Activated T-helper 17 cell treated with anti-CD3 and anti-CD28 coated beads, Interleukin-2, amount 50 U/mL, for 72 hours (primary cell): ENCODE data around the gene AUH. TPM values are rescaled to one million over a fixed set of nuclear protein-coding genes. Genes with fewer than 3 reads are reported as not detected.
A peak's percentile ranks its signal among the peaks of the same experiment; 100 is the strongest.

Experiments
- ATAC-seq: fragments of 150-1000 bp; cut with Tn5 transposase; replicated peaks from 2 replicates; pipeline ENCODE4 v1.10.0; 2021; ENCODE audit warnings: mild to moderate bottlenecking, moderate library complexity
- H3K27ac Mint-ChIP-seq: one replicate; pipeline ENCODE4 v1.8.0; 2022; ENCODE audit warnings: mixed read lengths
- H3K27me3 Mint-ChIP-seq: one replicate; pipeline ENCODE4 v1.8.0; 2022; ENCODE audit warnings: mixed read lengths
- H3K36me3 Mint-ChIP-seq: one replicate; pipeline ENCODE4 v1.8.0; 2022; ENCODE audit warnings: low read depth, mild to moderate bottlenecking, mixed read lengths
- H3K4me1 Mint-ChIP-seq: one replicate; pipeline ENCODE4 v1.8.0; 2022; ENCODE audit warnings: mixed read lengths
- H3K4me3 Mint-ChIP-seq: one replicate; pipeline ENCODE4 v1.8.0; 2022; ENCODE audit warnings: mild to moderate bottlenecking, mixed read lengths
- H3K9me3 Mint-ChIP-seq: one replicate; pipeline ENCODE4 v1.8.0; 2022; ENCODE audit warnings: mixed read lengths
- total RNA-seq, 2 donors: library from RNA; stranded (reverse); gene quantifications; one replicate each; pipeline ENCODE4 v1.2.3, GENCODE V29; 2022

AUH gene
- total RNA-seq, 2 donors from 2014 or later = 38.2 to 45.7 TPM

DNA sequence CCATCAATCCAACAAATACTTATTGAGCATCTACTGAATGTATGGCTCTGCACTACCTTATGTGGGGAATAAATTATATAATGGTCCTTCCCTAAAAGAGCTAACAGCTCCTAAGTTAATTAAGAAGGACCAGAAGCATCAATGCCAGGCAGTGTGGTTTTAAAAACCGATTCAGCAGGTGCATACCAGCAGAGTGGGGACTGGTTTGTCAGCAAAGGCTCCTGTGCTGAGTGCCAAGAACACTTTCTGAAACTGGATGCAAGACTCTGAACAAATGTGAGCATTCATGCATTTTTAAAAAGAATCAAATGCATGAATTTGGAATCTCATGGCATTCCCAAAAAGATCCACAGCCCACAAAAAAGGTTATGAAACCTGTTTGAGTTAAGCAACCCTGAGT lies 142.2 kb downstream of the AUH start:
- Mint-ChIP-seq H3K36me3 (peaks cover 64% of the 10 kb centered on the region), H3K4me3 (no peak overlapping the region), H3K27ac (no peak overlapping the region), H3K4me1 (peaks cover 8% of the 10 kb centered on the region), H3K27me3 (no peaks in the 10 kb centered on the region), H3K9me3 (no peaks in the 10 kb centered on the region)
- no peak for ATAC-seq

DNA sequence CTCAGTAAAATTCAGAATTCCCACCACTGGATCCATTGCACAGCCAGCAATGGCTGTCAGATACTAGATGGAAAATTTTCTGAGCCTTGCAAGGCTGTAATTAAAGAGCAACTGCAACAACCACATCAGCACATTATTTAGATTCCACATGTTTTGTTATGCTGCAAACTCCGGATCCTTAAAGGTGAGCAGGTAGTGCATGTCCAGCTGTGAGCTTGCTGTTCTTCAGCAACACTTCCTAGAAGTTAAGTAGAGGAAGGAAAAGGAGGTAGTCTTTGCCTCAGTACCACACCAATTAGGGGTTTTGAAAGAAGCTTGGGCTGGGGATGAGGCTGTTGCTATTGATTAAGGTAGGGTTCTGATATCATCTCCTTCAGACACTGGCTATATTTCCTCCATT lies 144.3 kb downstream of the AUH start:
- no peak for ATAC-seq
- H3K27me3 Mint-ChIP-seq = no peaks in the 10 kb centered on the region
- peak overlapping the region; percentile 46 for H3K27ac Mint-ChIP-seq
- peaks cover 4% of the 10 kb centered on the region for H3K4me1 Mint-ChIP-seq
- H3K4me3 Mint-ChIP-seq = no peak overlapping the region
- no peaks in the 10 kb centered on the region for H3K9me3 Mint-ChIP-seq
- peaks cover 72% of the 10 kb centered on the region for H3K36me3 Mint-ChIP-seq

DNA sequence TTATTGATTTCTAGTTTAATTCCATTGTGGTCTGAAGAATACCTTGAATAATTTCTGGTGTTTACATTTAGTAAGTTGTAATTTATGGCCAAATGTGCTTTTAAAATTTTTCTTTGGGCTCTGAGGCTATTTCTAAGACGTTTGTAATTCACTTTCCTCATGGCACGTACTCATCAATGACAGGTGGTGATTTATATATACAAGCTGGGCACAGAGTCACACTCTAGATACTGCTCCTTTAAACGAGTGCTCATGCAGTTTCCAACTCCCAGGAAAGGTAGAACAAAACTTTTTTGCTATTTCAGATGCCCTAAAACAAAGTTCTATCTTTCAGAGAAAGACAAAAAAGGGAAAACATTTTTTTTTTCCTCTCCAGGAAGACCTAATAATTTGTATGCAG lies 146.9 kb downstream of the AUH start:
- Mint-ChIP-seq H3K36me3 (peaks cover 50% of the 10 kb centered on the region), H3K27ac (no peak overlapping the region), H3K4me1 (peaks cover 11% of the 10 kb centered on the region), H3K4me3 (no peak overlapping the region), H3K27me3 (no peaks in the 10 kb centered on the region), H3K9me3 (no peaks in the 10 kb centered on the region)
- ATAC-seq = no peak

DNA sequence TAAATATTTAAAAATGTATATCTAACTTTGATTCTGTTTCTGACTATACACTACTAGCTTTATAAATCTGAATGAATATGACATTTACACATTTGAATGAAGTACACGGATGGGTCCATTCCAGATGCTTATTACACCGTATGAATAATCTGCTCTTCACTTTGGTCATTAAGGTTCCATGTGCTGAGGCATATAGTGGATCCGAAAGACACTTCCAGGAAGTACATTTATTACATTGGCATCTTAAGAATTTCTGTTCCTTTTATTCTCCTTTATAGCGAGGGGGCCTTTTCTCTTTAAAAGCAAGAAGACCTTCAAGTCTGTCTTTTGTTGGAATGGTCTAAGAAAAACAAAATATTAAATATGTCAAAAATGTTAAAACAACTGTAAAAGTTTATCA lies 147.6 kb downstream of the AUH start:
- Mint-ChIP-seq H3K9me3 (no peaks in the 10 kb centered on the region), H3K27ac (no peak overlapping the region), H3K4me1 (peaks cover 14% of the 10 kb centered on the region), H3K4me3 (no peak overlapping the region), H3K27me3 (no peaks in the 10 kb centered on the region), H3K36me3 (peaks cover 42% of the 10 kb centered on the region)
- ATAC-seq = no peak

DNA sequence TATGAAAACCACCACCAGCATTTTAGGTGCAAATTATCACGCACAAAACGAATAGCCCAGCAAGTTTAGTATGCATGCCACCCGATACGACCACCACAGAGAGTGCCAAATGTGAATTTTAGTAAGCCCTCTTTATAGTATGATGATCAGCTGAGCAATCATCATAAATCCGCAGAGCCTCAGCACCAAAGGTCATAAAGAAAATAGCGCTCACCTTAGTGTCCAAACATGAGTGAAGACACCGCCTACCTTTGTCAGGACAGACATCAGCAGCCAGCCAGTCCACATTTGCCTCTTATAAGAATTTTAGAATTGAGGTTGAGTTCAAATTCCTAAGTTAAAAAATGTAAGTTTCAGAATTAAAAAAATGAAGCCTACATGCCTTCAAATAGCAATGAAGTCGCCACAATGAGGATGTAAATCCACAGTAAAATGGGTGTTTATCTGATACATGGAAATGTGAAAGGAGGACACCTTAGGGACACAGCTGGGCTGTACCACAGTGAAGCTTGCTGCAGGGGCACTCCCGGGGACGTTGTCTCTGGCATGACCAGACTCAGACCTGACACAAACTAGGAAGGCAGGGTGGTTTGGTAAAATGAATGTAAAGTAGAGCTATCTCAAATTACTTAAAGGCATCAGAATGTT lies 149.0 kb downstream of the AUH start:
- peak overlapping the region; percentile 42 for H3K27ac Mint-ChIP-seq
- ATAC-seq = no peak
- H3K4me1 Mint-ChIP-seq = peaks cover 28% of the 10 kb centered on the region
- H3K36me3 Mint-ChIP-seq = peaks cover 29% of the 10 kb centered on the region
- H3K4me3 Mint-ChIP-seq = peak overlapping the region; percentile 61
- no peaks in the 10 kb centered on the region for H3K27me3 Mint-ChIP-seq
- H3K9me3 Mint-ChIP-seq = no peaks in the 10 kb centered on the region

DNA sequence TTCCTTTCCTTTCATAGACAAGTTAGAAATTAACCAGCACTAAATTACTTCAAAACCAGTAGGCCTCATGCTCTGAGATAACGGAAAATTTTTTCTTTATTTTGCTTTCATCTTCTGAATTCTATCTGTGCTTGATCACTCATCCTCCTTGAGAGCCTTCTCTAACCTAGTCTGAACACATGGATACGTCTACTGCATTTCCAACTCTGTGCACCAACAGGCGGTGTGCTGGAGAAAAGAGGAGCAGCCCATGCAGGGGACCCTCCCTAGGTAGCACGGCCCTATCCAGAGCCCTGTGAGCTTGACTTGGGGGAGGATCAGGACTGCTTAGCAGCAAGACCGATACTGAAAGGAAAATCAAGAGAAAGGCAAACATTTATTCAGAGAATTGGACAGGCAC lies 149.8 kb downstream of the AUH start:
- Mint-ChIP-seq H3K4me3 (peak overlapping the region; percentile 61), H3K4me1 (peaks cover 35% of the 10 kb centered on the region), H3K36me3 (peaks cover 21% of the 10 kb centered on the region), H3K27ac (peak overlapping the region; percentile 42), H3K9me3 (no peaks in the 10 kb centered on the region), H3K27me3 (no peaks in the 10 kb centered on the region)
- ATAC-seq = peak; percentile 24

DNA sequence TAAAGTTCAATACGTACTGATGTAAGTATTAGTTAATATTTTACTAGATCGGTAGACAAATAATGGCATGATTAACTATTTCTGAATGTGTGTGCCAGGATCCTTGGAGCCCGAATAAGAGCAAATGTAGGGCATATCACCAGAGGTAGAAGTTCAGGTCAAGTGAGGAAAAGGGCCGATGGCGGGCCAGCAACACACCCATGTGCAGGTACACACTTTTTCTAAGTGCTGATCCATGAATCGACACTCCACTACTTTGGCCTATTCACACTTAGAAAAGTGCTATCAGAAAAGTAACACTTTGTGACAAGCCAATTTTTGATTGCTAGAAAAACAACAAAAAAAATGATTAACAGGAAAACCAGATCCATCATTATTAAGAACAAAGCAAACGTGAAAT lies 150.3 kb downstream of the AUH start:
- no peak for ATAC-seq
- no peaks in the 10 kb centered on the region for H3K9me3 Mint-ChIP-seq
- H3K4me1 Mint-ChIP-seq = peaks cover 35% of the 10 kb centered on the region
- H3K27ac Mint-ChIP-seq = peak overlapping the region; percentile 42
- H3K36me3 Mint-ChIP-seq = peaks cover 16% of the 10 kb centered on the region
- H3K27me3 Mint-ChIP-seq = no peaks in the 10 kb centered on the region
- peak overlapping the region; percentile 61 for H3K4me3 Mint-ChIP-seq

DNA sequence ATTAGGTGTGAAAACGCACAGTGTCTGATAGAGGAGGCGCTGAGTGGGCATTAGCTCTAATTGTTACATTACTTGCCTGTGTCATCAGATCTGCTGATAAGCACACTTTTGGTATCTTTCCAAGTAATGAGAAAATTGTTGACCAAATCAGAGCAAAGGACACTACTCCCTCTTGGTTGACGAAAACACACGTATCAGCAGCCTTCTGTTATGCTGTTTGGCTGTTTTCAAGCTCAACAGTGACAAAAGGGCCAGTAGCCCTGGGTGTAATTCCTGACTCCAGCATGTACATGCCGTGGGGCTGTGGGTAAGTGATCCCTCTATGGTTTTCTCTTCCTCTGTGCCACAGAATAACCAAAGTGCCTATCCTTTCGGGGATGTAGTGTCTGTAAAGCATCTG lies 151.4 kb downstream of the AUH start:
- Mint-ChIP-seq H3K9me3 (no peaks in the 10 kb centered on the region), H3K27me3 (no peaks in the 10 kb centered on the region), H3K4me3 (no peak overlapping the region), H3K36me3 (peaks cover 10% of the 10 kb centered on the region), H3K27ac (no peak overlapping the region), H3K4me1 (peaks cover 35% of the 10 kb centered on the region)
- ATAC-seq = no peak

DNA sequence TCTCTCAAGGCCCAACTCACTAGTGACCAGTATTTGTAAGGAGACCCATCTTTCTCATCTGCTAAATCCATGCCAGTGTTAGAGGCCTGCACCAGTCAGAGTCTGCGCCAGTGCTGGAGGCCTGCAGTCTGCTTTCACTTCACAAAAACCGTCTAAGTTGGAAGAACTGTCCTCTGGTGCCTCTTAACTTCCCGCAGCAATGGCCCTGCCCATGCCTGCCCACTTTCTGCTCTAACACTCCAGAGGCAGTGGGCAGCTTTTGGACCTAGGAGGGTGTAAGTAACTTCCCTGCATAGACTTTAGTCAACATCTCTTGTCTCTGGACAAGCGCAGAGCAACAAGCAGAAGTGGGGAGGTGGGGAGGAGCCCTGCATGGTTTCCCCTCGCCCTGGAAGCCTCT lies 152.9 kb downstream of the AUH start:
- peak overlapping the region; percentile 70 for H3K4me3 Mint-ChIP-seq
- peaks cover 38% of the 10 kb centered on the region for H3K4me1 Mint-ChIP-seq
- no peak for ATAC-seq
- peaks cover 5% of the 10 kb centered on the region for H3K9me3 Mint-ChIP-seq
- no peaks in the 10 kb centered on the region for H3K27me3 Mint-ChIP-seq
- H3K36me3 Mint-ChIP-seq = peaks cover under 1% of the 10 kb centered on the region
- peak overlapping the region; percentile 93 for H3K27ac Mint-ChIP-seq

DNA sequence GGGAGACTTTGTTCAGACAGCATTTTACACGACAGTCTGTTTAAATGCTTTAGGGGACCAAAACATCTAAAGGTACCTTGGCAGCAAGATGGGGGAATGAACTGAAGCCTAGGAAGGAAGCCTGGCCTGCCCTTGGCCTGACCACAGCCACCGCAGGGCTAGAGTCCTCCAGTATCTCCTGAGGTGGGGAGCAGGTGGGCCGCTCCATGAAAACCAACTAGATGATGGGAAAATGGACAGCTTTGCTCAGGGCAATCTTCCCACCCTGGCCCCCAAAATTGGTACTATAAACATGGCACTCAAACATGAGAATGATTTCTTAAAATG lies 153.3 kb downstream of the AUH start:
- Mint-ChIP-seq H3K9me3 (peaks cover 6% of the 10 kb centered on the region), H3K27me3 (no peaks in the 10 kb centered on the region), H3K27ac (peak overlapping the region; percentile 93), H3K4me1 (peaks cover 39% of the 10 kb centered on the region), H3K36me3 (no peaks in the 10 kb centered on the region), H3K4me3 (peak overlapping the region; percentile 70)
- ATAC-seq = no peak

DNA sequence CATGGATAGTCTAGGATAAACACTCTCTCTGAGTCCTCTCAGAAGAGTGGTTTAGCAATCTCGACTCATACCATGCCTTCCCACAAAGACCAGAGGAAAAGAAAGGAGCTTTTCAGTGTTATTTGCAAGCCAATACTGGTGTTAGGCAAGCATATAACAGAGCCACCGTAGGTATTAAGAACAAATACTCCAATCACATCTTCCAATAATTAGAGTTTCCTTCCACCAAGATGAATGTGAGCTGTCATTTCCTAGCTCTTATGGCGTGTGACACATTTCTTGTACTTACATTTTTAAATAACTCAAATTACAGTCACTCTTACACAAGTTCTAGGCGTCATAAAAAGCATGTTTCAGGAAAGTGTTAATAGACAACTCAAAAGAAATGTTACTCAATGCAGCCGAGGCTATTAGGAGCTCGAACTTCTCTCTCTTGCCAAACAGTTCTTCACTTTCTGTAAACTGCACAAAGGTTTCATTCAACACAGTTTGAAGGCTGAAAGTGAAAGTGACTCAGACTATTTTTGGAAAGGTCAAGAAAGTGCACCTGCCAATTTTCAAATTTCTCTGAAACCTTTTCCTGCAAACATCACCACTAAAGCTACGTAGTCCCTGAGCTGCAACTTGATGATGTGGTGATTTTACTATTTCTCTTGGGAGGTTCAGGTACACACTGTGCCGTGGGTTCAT lies 153.8 kb downstream of the AUH start:
- H3K27me3 Mint-ChIP-seq = no peaks in the 10 kb centered on the region
- H3K4me3 Mint-ChIP-seq = peak overlapping the region; percentile 70
- H3K27ac Mint-ChIP-seq = peak overlapping the region; percentile 93
- no peaks in the 10 kb centered on the region for H3K36me3 Mint-ChIP-seq
- H3K9me3 Mint-ChIP-seq = peaks cover 9% of the 10 kb centered on the region
- peaks cover 39% of the 10 kb centered on the region for H3K4me1 Mint-ChIP-seq
- peak; percentile 81 for ATAC-seq

DNA sequence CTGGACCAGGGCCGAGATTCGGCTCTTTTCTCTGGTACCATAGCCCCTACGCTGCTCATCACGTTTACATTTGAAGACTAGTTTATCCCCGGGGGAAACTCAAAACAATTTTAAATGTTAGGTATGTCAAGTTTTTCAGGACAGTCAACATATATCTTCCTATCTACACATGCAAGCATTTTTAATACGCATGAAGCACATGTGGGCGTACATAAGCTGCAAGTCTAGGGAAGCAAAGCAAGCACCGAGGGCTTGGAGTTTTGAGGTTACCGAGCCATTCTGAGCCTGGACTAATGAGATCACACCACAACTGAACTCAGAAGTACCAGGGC lies 154.4 kb downstream of the AUH start:
- Mint-ChIP-seq H3K27ac (peak overlapping the region; percentile 93), H3K4me3 (peak overlapping the region; percentile 70), H3K27me3 (no peaks in the 10 kb centered on the region), H3K9me3 (peaks cover 10% of the 10 kb centered on the region), H3K4me1 (peaks cover 35% of the 10 kb centered on the region), H3K36me3 (no peaks in the 10 kb centered on the region)
- no peak for ATAC-seq

DNA sequence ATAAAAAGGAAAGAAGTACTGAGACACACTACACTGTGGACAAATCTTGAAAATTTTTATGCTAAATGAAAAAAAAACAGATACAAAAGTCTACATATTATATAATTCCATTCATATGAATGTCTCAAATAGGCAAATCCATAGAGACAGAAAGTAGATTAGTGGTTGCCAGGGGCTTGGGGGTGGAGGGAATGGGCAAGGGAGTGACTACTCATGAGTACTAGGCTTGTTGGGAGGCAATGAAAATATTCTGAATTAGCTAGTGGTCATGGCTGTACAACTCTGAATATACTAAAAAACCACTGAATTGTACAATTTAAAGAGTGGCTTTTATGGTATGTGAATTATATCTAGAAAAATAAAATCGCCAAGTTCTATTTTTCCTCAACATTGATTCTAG lies 154.9 kb downstream of the AUH start:
- ATAC-seq = no peak

DNA sequence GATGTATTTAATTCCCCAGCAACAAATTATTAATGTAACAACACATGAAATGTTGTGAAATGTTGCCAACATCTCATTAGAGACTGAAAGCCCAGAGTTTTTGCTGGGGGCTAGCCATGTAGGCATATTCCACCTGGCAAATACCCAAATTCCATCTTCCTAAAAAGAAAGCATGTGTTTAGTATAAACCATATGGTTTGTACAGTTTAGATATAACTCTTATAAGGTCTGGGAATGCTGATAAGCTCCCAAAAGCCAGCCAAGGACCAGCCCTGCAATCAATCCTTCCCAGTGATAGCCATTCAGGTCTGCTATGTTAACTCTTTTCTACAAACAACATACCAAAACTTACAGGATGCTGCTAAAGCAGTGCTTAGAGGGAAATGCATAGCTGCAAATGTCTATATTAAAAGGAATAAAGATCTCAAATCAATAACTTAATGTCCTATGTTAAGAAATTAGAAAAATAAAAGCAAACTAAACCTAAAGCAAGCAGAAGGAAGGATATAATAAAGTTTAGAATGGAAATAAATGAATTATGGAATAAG lies 158.9 kb downstream of the AUH start:
- Mint-ChIP-seq H3K9me3 (peaks cover 23% of the 10 kb centered on the region), H3K27me3 (no peaks in the 10 kb centered on the region), H3K4me1 (peaks cover 21% of the 10 kb centered on the region), H3K27ac (no peak overlapping the region), H3K4me3 (no peak overlapping the region), H3K36me3 (no peaks in the 10 kb centered on the region)
- no peak for ATAC-seq

More for the DNA sequence above, 154.9 kb downstream of the AUH start:
- peak overlapping the region; percentile 93 for H3K27ac Mint-ChIP-seq
- peak overlapping the region; percentile 70 for H3K4me3 Mint-ChIP-seq
- peaks cover 32% of the 10 kb centered on the region for H3K4me1 Mint-ChIP-seq
- no peaks in the 10 kb centered on the region for H3K36me3 Mint-ChIP-seq
- no peaks in the 10 kb centered on the region for H3K27me3 Mint-ChIP-seq
- H3K9me3 Mint-ChIP-seq = peaks cover 14% of the 10 kb centered on the region

DNA sequence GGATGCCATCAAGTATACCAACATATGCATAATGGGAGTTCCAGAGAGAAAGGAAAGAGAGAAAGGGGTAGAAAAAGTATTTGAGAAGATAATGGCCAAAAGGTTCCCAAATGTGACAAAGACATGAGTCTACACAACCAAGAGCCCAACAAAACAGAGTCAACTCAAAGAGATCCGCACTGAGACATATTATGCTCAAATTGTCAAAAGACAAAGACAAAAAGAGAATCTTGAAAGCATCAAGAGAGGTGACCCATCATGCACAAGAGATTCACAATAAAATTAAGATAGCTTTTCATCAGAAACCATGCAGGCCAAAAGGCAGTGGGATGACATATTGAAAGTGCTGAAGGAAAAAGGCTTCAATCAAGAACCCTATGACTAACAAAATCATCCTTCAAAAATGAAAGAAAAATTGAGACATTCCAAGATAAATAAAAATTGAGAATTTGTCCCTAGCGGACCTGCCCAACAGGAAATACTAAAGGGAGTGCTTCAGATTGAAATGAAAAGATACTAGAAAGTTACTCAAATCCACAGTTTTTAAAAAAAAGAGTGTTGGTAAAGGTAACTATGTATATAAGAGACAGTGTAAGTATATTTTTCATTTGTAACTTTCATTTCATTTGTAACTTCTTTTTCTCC lies 160.9 kb downstream of the AUH start:
- peak; percentile 60 for ATAC-seq
- H3K36me3 Mint-ChIP-seq = no peaks in the 10 kb centered on the region
- peak overlapping the region; percentile 16 for H3K27ac Mint-ChIP-seq
- H3K4me3 Mint-ChIP-seq = peak overlapping the region; percentile 3
- peaks cover 23% of the 10 kb centered on the region for H3K9me3 Mint-ChIP-seq
- no peaks in the 10 kb centered on the region for H3K27me3 Mint-ChIP-seq
- peaks cover 14% of the 10 kb centered on the region for H3K4me1 Mint-ChIP-seq
